ENCODE data around the gene IFI27L1.
"Not testable (repeated sequence)": the region's sequence is repeated elsewhere in the genome, so short reads cannot be mapped to it uniquely, and the experiment has no call there.

IFI27L1 gene

GRCh38 chr14:94048691-94049624 is 32.2 kb upstream of the IFI27L1 start:
- no peak for DNase-seq

GRCh38 chr14:94049625-94050023 is 31.5 kb upstream of the IFI27L1 start:
- DNase-seq: no peak

GRCh38 chr14:94050231-94050880 is 30.8 kb upstream of the IFI27L1 start:
- DNase-seq: no peak

DNA sequence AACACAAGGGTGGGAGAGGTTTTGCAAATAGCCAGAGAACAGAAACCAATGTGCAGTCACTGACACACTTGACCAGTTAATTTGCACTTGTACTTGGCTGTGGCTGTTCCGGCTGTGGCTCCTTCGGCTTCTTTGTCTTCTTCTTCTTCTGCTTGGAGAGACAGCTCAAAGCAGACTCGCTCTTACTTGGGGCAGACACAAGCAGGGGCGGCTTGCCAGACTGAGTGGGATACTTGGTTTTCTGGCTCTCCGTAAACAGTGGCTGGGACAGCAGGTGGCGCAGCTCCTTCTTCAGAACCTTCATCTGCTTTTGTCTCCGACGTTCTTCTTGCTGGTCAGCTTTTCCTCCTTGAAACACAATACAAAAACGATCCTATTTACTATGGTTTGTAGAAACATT is 30.0 kb upstream of the IFI27L1 start:
- no peak for DNase-seq

DNA sequence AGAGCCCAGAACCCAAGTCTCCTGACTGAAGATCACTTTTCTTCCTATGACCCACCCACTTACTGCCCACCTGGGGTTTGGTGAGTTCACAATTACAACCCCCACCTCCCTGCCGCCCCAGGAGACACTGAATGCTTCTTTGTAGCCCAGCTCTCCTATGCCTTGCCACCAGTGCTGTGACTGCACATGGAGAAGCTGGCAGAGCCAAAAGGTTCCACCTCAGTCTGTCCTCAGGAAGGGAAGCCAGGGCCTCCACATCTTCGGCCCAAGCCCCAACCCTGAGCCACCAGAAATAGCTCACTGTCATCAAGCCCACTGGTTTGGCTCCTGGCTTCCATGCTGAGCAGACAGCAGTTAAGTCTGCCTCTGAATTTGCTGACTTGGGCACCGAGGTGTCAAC is 29.3 kb upstream of the IFI27L1 start:
- DNase-seq: no peak

GRCh38 chr14:94052199-94052598 is 28.9 kb upstream of the IFI27L1 start:
- DNase-seq: no peak

- no peak for DNase-seq
Measured at GRCh38 chr14:94052662-94053061, 28.4 kb upstream of the IFI27L1 start.

DNA sequence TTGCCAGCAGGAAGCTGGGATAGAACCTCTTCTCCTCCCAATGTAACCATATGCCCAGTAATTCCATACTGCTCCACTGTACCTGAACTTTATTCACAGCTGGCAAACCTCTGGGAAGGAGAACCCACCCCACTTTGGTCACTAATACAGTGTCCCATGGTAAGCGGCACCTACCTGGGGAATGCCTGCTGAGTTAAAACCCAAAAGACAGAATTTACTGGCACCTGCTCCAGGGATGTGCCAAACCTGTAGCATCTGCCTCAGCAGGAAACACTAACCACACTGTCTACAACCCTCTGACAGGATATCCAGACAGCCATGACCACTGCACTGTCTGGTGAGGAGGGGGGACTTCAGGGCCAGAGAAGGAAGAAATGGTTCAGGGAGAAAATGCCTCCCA is 26.7 kb upstream of the IFI27L1 start:
- DNase-seq: no peak

DNA sequence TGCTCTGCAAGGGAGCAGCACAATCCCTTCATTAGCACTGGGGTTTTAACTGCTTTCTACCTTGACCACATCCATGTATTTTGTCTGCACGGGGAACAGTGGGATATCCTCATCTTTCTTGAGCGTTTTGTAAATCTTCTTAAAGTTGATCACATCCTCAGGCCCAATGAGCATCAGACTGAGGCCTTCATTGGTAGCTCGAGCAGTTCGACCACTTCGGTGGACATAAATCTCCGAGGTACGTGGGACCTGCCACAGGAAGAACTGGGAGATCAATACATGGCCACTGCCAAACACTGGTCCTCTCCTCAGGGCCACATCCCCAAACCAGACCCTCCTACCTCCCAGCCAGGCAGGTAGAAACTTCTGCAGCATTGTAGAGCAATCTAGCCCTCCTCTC is 26.2 kb upstream of the IFI27L1 start:
- DNase-seq: no peak

- DNase-seq: peak; percentile 49
Measured at GRCh38 chr14:94056579-94057308, 24.4 kb upstream of the IFI27L1 start.

DNA sequence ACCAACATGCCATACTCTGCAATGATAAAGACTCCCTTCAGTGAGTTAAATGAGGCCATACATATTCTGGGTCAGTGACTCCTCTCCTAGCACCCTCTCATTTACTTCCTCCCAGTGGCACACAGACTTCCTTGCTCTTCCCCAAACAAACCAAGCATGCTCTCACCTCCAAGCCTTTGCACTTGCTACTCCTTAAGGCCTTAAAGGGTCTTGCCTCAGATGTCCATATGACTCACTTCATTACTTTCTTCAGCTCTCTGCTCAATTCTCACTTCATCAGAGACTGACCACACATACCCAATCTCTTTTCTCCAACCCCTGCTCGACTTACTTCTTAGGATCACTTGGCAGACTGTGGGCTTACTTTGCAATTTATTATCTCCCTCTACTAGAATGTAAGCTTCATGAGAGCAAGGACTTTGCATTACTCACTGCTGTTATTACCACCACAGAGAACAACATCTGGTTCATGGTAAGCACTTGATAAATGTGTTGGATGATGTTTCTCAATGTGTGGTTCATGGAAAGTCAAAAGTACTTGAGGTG is 22.9 kb upstream of the IFI27L1 start:
- DNase-seq: no peak

GRCh38 chr14:94058674-94059138 is 22.4 kb upstream of the IFI27L1 start:
- DNase-seq: no peak

GRCh38 chr14:94059998-94060397 is 21.1 kb upstream of the IFI27L1 start:
- DNase-seq: no peak

DNA sequence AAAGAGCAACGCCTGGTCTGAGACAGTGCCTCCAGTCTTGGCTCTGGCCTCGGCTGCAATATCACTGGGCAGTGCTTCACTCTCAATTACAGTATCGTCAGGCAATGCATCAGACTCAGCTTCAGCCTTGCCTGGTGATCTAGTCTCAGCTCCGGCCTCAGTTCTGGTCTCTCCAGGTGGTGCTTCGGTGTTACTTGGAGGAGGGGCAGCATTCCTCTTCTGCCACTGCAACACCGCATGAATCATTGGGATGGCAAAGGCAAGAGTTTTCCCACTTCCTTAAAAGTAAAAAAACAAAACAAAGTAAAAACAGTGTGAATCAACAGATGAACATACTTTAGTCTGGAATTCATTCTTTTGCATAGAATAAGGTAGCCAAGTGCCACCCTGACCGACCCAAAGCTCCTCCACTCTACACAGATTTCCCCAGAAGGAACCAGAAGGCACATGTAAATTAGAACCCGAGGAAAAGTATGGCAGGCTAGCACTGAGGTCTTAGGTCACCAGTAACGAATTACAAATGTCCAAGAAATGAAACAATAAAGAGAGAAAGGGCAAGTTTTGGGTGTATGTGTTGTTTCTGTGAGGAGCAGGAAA is 18.7 kb upstream of the IFI27L1 start:
- DNase-seq: no peak

- no peak for DNase-seq
Measured at GRCh38 chr14:94066089-94066676, 14.9 kb upstream of the IFI27L1 start.

DNA sequence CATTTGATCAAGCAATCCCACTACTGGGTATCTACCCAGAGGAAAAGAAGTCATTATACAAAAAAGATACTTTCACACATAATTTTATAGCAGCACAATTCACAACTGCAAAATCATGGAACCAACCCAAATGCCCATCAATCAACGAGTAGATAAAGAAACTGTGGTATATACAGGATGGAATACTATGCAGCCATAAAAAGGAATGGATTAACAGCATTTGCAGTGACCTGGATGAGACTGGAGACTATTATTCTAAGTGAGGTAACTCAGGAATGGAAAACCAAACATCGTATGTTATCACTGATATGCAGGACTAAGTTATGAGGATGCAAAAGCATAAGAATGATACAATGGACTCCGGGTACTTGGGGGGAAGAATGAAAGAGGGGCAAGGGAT is 9.0 kb upstream of the IFI27L1 start:
- DNase-seq: not testable (repeated sequence)

DNA sequence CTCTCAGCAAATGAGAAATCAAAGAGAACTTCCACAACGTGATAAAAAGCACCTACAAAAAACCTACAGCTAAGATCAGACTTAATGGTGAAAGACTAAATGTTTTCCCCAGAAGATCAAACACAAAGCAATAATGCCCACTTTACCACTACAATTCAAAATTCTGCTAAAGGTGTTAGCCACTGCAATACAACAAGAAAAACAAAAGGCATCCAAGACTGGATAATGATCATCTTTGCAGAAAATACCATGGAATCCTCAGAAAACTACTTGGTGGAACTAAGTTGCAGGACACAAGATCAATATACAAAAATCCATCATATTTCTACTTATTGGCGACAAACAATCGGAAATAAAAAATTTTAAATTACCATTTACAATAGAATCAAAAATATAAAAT is 6.6 kb upstream of the IFI27L1 start:
- no peak for DNase-seq

DNA sequence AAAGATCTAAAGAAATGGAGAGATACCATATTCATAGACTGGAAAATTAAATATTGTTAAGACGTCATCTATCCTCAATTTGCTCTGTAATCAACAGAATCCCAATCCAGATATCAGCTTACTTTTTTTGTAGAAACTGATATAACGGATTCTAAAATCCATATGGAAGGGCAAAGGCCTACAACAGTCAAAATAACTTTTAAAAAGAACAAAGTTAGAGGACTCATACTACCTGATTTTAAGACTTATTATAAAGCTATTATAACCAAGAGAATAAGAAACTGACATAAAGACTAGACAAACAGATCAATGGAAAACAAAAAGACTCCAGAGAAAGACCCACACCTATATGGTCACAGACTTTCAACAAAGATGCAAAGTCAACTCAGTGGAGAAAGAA is 6.1 kb upstream of the IFI27L1 start:
- no peak for DNase-seq

GRCh38 chr14:94077111-94077821 is 3.8 kb upstream of the IFI27L1 start:
- DNase-seq: no peak

DNA sequence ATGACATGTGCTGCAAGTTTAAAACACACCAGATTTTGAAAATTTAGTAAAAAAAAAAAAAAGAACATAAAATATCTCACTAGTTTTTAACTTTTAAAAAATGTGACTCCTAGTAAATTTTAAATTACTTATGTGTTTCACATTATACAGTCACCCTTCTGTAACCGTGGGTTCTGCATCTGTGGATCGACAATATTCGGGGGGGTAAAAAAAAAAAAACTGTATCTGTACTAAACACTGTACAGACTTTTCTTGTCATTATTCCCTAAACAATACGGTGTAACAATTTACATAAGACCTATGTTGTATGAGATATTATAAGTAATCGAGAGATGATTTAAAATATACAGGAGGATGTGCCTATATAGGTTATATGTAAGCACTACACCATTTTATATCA is 3.3 kb upstream of the IFI27L1 start:
- DNase-seq: no peak

DNA sequence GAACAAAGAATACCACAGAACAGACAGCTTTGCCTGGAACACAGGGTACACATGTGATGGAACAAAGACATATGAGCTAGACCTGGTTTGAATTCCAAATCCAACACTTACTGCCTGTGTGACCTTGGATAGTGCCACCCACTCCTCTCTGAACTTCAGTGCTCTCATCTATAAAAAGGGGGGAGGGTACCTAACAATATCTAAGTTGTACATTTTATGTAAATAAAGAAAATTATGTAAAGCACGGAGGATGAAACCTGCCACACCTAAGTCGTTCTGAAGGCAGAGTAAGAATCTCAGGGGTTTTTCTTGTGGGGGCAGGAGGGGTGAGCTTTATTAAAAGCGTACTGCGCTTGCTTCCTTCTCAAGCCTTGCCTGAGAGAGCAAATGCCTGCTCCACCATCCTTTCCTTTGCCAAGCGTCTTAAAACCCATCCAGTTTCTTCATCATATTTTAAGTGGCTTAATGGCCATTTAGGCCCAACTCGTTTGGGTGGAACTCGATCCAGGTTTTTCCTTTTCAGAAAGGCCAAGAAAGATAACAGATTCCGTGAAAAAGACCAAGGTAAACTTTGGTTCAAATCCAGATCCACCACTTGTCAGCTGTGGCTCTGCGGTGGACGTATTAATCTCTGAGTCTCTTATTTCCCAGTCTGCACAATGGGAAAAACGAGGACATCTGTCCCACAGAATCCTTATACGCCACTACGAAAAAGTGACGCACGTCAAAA is 1.1 kb upstream of the IFI27L1 start:
- peak; percentile 38 for DNase-seq
